Measurements from ENCODE around the gene C2orf69. TPM values are rescaled to one million over a fixed set of nuclear protein-coding genes. Genes with fewer than 3 reads are reported as not detected.

The C2orf69 gene
- total and polyA plus RNA-seq, 2 of the 13 experiments (the other 11 are each of a cell fraction or from before 2014, with no cell fraction given) = 4.8 to 19.3 TPM

- TF ChIP-seq LCORL (IDR thresholded peaks at IDR 0.05) (no peak), LCORL (CRISPR knock-in tag; IDR thresholded peaks at IDR 0.05) (peak; percentile 89), MTA3 (CRISPR knock-in tag; IDR thresholded peaks at IDR 0.05) (no peak), REPIN1 (CRISPR knock-in tag; IDR thresholded peaks at IDR 0.05; ENCODE audit: borderline replicate concordance, low read depth) (peak; percentile 99), FOSL2 (CRISPR knock-in tag; IDR thresholded peaks at IDR 0.05) (peak; percentile 59), ZNF326 (CRISPR knock-in tag; IDR thresholded peaks at IDR 0.05; ENCODE audit: borderline replicate concordance) (no peak), HNF1B (CRISPR knock-in tag; IDR thresholded peaks at IDR 0.05) (peak; percentile 94), ZNF605 (CRISPR knock-in tag; IDR thresholded peaks at IDR 0.05) (peak; percentile 99), TARDBP (CRISPR knock-in tag; IDR thresholded peaks at IDR 0.05) (peak; percentile 94)
- TF ChIP-seq, protein P1, sequence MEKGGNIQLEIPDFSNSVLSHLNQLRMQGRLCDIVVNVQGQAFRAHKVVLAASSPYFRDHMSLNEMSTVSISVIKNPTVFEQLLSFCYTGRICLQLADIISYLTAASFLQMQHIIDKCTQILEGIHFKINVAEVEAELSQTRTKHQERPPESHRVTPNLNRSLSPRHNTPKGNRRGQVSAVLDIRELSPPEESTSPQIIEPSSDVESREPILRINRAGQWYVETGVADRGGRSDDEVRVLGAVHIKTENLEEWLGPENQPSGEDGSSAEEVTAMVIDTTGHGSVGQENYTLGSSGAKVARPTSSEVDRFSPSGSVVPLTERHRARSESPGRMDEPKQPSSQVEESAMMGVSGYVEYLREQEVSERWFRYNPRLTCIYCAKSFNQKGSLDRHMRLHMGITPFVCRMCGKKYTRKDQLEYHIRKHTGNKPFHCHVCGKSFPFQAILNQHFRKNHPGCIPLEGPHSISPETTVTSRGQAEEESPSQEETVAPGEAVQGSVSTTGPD (CRISPR knock-in tag; IDR thresholded peaks at IDR 0.05) = no peak
- TF ChIP-seq, protein P2, sequence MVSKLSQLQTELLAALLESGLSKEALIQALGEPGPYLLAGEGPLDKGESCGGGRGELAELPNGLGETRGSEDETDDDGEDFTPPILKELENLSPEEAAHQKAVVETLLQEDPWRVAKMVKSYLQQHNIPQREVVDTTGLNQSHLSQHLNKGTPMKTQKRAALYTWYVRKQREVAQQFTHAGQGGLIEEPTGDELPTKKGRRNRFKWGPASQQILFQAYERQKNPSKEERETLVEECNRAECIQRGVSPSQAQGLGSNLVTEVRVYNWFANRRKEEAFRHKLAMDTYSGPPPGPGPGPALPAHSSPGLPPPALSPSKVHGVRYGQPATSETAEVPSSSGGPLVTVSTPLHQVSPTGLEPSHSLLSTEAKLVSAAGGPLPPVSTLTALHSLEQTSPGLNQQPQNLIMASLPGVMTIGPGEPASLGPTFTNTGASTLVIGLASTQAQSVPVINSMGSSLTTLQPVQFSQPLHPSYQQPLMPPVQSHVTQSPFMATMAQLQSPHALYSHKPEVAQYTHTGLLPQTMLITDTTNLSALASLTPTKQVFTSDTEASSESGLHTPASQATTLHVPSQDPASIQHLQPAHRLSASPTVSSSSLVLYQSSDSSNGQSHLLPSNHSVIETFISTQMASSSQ (IDR thresholded peaks at IDR 0.05; ENCODE audit: low read depth) = 0 out of 2 replicates have a peak, but pooled peaks have one; percentile 11
- TF ChIP-seq, protein P2 (CRISPR knock-in tag; IDR thresholded peaks at IDR 0.05; ENCODE audit: borderline replicate concordance) = peak; percentile 63; the same call in 1 of the 2 replicates
- TF ChIP-seq, protein P3, sequence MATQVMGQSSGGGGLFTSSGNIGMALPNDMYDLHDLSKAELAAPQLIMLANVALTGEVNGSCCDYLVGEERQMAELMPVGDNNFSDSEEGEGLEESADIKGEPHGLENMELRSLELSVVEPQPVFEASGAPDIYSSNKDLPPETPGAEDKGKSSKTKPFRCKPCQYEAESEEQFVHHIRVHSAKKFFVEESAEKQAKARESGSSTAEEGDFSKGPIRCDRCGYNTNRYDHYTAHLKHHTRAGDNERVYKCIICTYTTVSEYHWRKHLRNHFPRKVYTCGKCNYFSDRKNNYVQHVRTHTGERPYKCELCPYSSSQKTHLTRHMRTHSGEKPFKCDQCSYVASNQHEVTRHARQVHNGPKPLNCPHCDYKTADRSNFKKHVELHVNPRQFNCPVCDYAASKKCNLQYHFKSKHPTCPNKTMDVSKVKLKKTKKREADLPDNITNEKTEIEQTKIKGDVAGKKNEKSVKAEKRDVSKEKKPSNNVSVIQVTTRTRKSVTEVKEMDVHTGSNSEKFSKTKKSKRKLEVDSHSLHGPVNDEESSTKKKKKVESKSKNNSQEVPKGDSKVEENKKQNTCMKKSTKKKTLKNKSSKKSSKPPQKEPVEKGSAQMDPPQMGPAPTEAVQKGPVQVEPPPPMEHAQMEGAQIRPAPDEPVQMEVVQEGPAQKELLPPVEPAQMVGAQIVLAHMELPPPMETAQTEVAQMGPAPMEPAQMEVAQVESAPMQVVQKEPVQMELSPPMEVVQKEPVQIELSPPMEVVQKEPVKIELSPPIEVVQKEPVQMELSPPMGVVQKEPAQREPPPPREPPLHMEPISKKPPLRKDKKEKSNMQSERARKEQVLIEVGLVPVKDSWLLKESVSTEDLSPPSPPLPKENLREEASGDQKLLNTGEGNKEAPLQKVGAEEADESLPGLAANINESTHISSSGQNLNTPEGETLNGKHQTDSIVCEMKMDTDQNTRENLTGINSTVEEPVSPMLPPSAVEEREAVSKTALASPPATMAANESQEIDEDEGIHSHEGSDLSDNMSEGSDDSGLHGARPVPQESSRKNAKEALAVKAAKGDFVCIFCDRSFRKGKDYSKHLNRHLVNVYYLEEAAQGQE (IDR thresholded peaks at IDR 0.05; ENCODE audit: borderline replicate concordance in 1 of 2, low read depth in 1 of 2, low read length in 2 of 2) = peak in 1 of 2 experiments; percentile 34; a peak in 1 of 4 replicates
- TF ChIP-seq, protein P4, sequence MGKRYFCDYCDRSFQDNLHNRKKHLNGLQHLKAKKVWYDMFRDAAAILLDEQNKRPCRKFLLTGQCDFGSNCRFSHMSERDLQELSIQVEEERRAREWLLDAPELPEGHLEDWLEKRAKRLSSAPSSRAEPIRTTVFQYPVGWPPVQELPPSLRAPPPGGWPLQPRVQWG (CRISPR knock-in tag; IDR thresholded peaks at IDR 0.05; ENCODE audit: borderline replicate concordance, low read depth) = no peak
- TF ChIP-seq, protein P5, sequence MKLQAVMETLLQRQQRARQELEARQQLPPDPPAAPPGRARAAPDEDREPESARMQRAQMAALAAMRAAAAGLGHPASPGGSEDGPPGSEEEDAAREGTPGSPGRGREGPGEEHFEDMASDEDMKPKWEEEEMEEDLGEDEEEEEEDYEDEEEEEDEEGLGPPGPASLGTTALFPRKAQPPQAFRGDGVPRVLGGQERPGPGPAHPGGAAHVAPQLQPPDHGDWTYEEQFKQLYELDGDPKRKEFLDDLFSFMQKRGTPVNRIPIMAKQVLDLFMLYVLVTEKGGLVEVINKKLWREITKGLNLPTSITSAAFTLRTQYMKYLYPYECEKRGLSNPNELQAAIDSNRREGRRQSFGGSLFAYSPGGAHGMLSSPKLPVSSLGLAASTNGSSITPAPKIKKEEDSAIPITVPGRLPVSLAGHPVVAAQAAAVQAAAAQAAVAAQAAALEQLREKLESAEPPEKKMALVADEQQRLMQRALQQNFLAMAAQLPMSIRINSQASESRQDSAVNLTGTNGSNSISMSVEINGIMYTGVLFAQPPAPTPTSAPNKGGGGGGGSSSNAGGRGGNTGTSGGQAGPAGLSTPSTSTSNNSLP (IDR thresholded peaks at IDR 0.05; ENCODE audit: low read depth, low read length) = no peak
Measured at GRCh38 chr2:199955339-199956061, 44.4 kb downstream of the C2orf69 start, which contains the start of the genes MAIP1 and TYW5 (continued).

Data from HepG2 (cell line).